SU-DHL-6 (cell line): ENCODE results near the gene MEGF10.

Experiments
- H2AFZ ChIP-seq: fragments of 200-600 bp; sonication (generic); 2 replicates; pipeline ENCODE4 v1.6.1; 2014; ENCODE audit warnings: low read depth, mild to moderate bottlenecking, moderate library complexity, mixed read lengths, antibody characterized with exemption, low read length; ENCODE audit not compliant: severe bottlenecking
- H3F3A ChIP-seq: fragments of 200-600 bp; shearing (Covaris generic); 2 replicates; pipeline ENCODE4 v1.6.0; 2016; ENCODE audit warnings: antibody characterized with exemption, mild to moderate bottlenecking; ENCODE audit not compliant: insufficient read depth
- H3K27ac ChIP-seq: fragments of 200-600 bp; sonication (generic); 2 replicates; pipeline ENCODE4 v1.5.1; 2016; ENCODE audit warnings: low read depth, mild to moderate bottlenecking, low read length, moderate library complexity, mixed read lengths
- H3K27me3 ChIP-seq: fragments of 200-600 bp; sonication (generic), shearing (Covaris generic); 2 replicates; pipeline ENCODE4 v1.6.0; 2014; ENCODE audit warnings: mild to moderate bottlenecking, low read length
- H3K36me3 ChIP-seq: fragments of 200-600 bp; sonication (generic); 2 replicates; pipeline ENCODE4 v1.6.1; 2014; ENCODE audit warnings: mild to moderate bottlenecking, low read length, mixed read lengths
- H3K4me2 ChIP-seq: fragments of 300-600, 200-600 bp; shearing (Covaris generic), sonication (generic); 2 replicates; pipeline ENCODE4 v1.6.0; 2014; ENCODE audit warnings: low read length, low read depth, mild to moderate bottlenecking; ENCODE audit not compliant: poor library complexity, severe bottlenecking
- H3K4me3 ChIP-seq: fragments of 200-600 bp; sonication (generic); 2 replicates; pipeline ENCODE4 v1.5.1; 2014; ENCODE audit warnings: antibody characterized with exemption, low read length, mild to moderate bottlenecking, mixed read lengths; ENCODE audit not compliant: insufficient read depth, poor library complexity, severe bottlenecking
- H3K79me2 ChIP-seq: fragments of 200-600 bp; sonication (generic); 2 replicates; pipeline ENCODE4 v1.6.1; 2014; ENCODE audit warnings: mild to moderate bottlenecking, low read length, moderate library complexity; ENCODE audit not compliant: insufficient read depth
- H3K9ac ChIP-seq: fragments of 200-600 bp; sonication (generic); 2 replicates; pipeline ENCODE4 v1.7.0; 2014; ENCODE audit warnings: mild to moderate bottlenecking, low read length
- H3K9me2 ChIP-seq: fragments of 200-600 bp; sonication (generic); replicated peaks from 2 replicates; pipeline ENCODE4 v1.6.1; 2014; ENCODE audit warnings: low read length; ENCODE audit not compliant: insufficient read depth
- H3K9me3 ChIP-seq: fragments of 200-600 bp; sonication (generic); 2 replicates; pipeline ENCODE4 v1.6.1; 2014; ENCODE audit warnings: low read length, mixed read lengths; ENCODE audit not compliant: insufficient read depth
- H4K20me1 ChIP-seq: fragments of 200-600 bp; sonication (generic); 2 replicates; pipeline ENCODE4 v1.6.1; 2014; ENCODE audit warnings: low read depth, mild to moderate bottlenecking, antibody characterized with exemption, low read length, moderate library complexity, mixed read lengths
- EZH2phosphoT487 ChIP-seq: fragments of 200-600 bp; sonication (generic), shearing (Covaris generic); conservative IDR thresholded peaks from 2 replicates; pipeline ENCODE4 v1.6.1; 2018; ENCODE audit warnings: mild to moderate bottlenecking, antibody characterized with exemption, low read length, moderate library complexity, mixed read lengths
- TF ChIP-seq, protein P1 (sequence below): fragments of 200-600 bp; sonication (generic); IDR thresholded peaks from one replicate; pipeline ENCODE4 v1.5.1; 2017; ENCODE audit warnings: antibody characterized with exemption, mild to moderate bottlenecking, low read length, moderate library complexity; ENCODE audit not compliant: insufficient read depth, poor library complexity, severe bottlenecking

Gene MEGF10

DNA sequence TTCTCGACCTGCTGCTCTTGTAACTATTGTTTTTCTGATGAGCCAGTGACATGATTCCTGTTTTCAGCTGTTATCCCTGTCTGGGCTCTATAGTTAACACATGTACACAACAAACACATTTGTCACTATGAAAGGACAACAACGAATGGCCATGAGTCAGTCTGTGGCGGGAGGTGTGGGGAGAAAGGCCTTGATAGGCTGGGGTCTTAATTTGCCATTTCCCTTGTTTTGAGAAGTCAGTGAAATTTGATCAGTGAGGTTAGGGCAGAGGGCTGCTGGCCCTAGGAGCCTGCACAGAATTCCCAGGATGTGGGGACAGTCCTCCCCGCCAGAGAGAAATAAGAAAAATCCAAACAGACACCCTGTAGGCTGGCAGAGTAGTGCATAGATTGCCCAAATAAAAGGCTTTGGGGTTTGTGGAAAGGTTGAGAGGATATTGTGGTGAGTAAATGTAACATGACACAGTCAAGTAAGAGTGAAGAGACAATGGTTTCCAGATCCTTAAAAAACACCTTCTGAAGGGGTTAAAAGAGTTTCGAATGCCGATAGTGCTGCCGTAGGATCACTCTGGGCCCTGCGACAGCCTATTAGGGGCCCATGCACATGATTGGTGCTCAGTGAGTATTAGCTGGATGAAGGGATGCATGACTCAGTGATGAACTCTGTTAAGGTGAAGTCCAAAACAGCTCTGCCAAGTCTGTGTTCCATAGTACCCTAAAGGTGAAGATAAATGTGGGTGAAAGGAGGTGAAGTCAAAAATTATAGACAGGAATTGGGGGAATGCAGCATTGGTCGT lies 115.9 kb downstream of the MEGF10 start:
- H3K27me3 ChIP-seq: no peaks in the 10 kb centered on the region
- H4K20me1 ChIP-seq: no peaks in the 10 kb centered on the region
- TF ChIP-seq, protein P1, sequence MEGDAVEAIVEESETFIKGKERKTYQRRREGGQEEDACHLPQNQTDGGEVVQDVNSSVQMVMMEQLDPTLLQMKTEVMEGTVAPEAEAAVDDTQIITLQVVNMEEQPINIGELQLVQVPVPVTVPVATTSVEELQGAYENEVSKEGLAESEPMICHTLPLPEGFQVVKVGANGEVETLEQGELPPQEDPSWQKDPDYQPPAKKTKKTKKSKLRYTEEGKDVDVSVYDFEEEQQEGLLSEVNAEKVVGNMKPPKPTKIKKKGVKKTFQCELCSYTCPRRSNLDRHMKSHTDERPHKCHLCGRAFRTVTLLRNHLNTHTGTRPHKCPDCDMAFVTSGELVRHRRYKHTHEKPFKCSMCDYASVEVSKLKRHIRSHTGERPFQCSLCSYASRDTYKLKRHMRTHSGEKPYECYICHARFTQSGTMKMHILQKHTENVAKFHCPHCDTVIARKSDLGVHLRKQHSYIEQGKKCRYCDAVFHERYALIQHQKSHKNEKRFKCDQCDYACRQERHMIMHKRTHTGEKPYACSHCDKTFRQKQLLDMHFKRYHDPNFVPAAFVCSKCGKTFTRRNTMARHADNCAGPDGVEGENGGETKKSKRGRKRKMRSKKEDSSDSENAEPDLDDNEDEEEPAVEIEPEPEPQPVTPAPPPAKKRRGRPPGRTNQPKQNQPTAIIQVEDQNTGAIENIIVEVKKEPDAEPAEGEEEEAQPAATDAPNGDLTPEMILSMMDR: no peak
- no peak for TF ChIP-seq EZH2phosphoT487
- no peaks in the 10 kb centered on the region for H3F3A ChIP-seq
- H3K36me3 ChIP-seq: no peaks in the 10 kb centered on the region
- no peaks in the 10 kb centered on the region for H3K79me2 ChIP-seq
- no peaks in the 10 kb centered on the region for H3K9me3 ChIP-seq
- no peak overlapping the region for H3K4me3 ChIP-seq
- no peak overlapping the region for H3K27ac ChIP-seq
- no peak overlapping the region for H3K4me2 ChIP-seq
- H3K9ac ChIP-seq: no peak overlapping the region
- H3K9me2 ChIP-seq: no peaks in the 10 kb centered on the region
- no peak overlapping the region for H2AFZ ChIP-seq

DNA sequence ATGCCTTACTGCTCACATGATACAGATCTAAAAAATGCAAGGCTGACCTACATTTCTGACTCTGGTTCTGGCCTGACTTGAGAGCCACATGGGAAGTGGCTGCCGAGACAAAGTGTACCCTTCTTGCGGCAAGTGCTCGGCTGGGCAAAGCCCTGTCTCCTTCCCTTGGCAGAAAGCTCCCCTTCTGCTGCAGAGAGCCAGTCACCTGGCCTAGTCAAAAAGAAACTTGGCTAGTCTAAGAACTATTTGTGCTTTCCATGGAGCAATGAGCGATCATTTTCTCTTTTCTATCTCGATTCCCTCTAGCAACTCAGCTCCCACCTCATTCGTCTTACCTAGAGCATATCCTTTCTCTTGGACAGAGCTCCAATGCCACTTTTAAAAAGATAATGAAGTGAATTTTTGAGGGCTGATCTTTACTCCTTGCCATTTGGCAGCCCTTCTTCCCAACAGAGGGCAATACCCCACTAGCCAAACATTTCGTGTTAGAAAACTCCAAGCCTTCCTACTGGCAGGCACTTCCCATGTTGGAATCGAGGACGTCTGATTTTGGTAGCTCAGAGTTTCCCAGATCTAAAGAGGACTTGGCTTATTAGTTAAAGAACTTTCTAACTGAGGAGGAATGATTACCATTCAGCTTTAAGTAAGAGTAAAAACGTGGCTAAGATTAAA lies 118.8 kb downstream of the MEGF10 start:
- Histone ChIP-seq H3K79me2 (no peaks in the 10 kb centered on the region), H3K4me2 (no peak overlapping the region), H2AFZ (no peak overlapping the region), H3K27ac (no peak overlapping the region), H3K9ac (no peak overlapping the region), H3F3A (no peaks in the 10 kb centered on the region), H3K36me3 (no peaks in the 10 kb centered on the region), H3K27me3 (no peaks in the 10 kb centered on the region), H3K9me3 (no peaks in the 10 kb centered on the region), H4K20me1 (no peaks in the 10 kb centered on the region), H3K4me3 (no peak overlapping the region), H3K9me2 (no peaks in the 10 kb centered on the region)
- TF ChIP-seq, protein P1: no peak
- no peak for TF ChIP-seq EZH2phosphoT487

DNA sequence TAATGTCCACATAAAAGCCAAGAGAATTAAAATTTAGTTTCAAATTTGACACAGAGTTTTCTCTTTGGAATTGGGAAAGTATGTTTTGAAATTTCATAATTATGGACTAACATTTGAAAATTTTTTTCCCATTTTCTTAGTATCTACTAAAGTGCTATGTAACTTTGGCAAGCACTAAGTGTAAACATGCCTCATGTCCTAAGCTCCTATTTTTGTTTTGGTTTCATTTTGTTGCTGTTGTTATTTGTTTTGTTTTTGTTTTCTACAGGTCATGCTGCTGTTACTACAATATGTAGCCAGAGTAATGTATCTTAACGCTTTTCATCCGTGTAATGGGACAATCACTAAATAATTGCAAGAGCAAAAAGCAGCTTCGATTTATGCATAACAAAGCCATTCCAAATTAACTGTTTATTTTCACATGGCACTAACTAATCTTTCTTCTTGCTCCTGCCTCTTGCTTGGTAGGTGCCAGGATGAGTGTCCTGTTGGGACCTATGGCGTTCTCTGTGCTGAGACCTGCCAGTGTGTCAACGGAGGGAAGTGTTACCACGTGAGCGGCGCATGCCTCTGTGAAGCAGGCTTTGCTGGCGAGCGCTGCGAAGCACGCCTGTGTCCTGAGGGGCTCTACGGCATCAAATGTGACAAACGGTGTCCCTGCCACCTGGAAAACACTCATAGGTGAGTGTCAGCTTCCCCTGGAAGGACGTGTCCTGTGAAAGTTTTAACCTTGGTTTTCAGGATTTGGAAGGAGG lies 119.5 kb downstream of the MEGF10 start:
- H3K36me3 ChIP-seq: no peaks in the 10 kb centered on the region
- H3K4me3 ChIP-seq: no peak overlapping the region
- no peak overlapping the region for H2AFZ ChIP-seq
- no peaks in the 10 kb centered on the region for H4K20me1 ChIP-seq
- H3F3A ChIP-seq: no peaks in the 10 kb centered on the region
- no peaks in the 10 kb centered on the region for H3K27me3 ChIP-seq
- H3K4me2 ChIP-seq: no peak overlapping the region
- TF ChIP-seq, protein P1: no peak
- TF ChIP-seq EZH2phosphoT487: no peak
- H3K27ac ChIP-seq: no peak overlapping the region
- no peaks in the 10 kb centered on the region for H3K79me2 ChIP-seq
- no peaks in the 10 kb centered on the region for H3K9me3 ChIP-seq
- H3K9me2 ChIP-seq: no peaks in the 10 kb centered on the region
- no peak overlapping the region for H3K9ac ChIP-seq
